Gastroesophageal sphincter (tissue), 4 donors: ENCODE results near the gene SNTG2. TPM values are rescaled to one million over a fixed set of nuclear protein-coding genes. Genes with fewer than 3 reads are reported as not detected.
A peak's percentile ranks its signal among the peaks of the same experiment; 100 is the strongest.

Experiments used
- ATAC-seq: fragments of 150-250 bp; one replicate; pipeline ENCODE4 v1.9.1; 2016; ENCODE audit warnings: mild to moderate bottlenecking, moderate library complexity
- H3K27ac ChIP-seq, 4 donors: fragments of 200-600 bp; sonication (generic) in 3 of 4; 1 replicate in 3 of 4; 2 replicates in 1 of 4; pipeline ENCODE4 v1.5.1; 2016 to 2019
- H3K27me3 ChIP-seq: fragments of 200-600 bp; sonication (generic); one replicate; pipeline ENCODE4 v1.5.1; 2019
- H3K36me3 ChIP-seq, 2 donors: fragments of 200-600 bp; sonication (generic); one replicate each; pipeline ENCODE4 v1.5.1; 2019; ENCODE audit warnings: control low read depth in 1 of 2
- H3K4me1 ChIP-seq, 3 donors: fragments of 200-600 bp; sonication (generic); 1 replicate in 2 of 3; 2 replicates in 1 of 3; pipeline ENCODE4 v1.5.1; 2016 to 2019; ENCODE audit warnings: control low read depth in 2 of 3
- H3K4me3 ChIP-seq, 2 donors: fragments of 200-600 bp; sonication (generic); one replicate each; pipeline ENCODE4 v1.5.1; 2019; ENCODE audit warnings: mild to moderate bottlenecking in 1 of 2, moderate library complexity in 1 of 2
- H3K9me3 ChIP-seq, 3 donors: fragments of 200-600 bp; sonication (generic); one replicate each; pipeline ENCODE4 v1.5.1; 2017 to 2019; ENCODE audit warnings: control low read depth in 2 of 3
- EP300 ChIP-seq: sonication (generic); formaldehyde crosslinking; IDR thresholded peaks from one replicate; pipeline ENCODE4 v1.6.1; 2017; ENCODE audit warnings: antibody characterized with exemption, mild to moderate bottlenecking
- POLR2A ChIP-seq, 2 donors: fragments of 450-650 bp; IDR thresholded peaks; one replicate each; pipeline ENCODE4 v1.6.1; 2017; ENCODE audit warnings: antibody characterized with exemption in 2 of 2, mild to moderate bottlenecking in 2 of 2, moderate library complexity in 1 of 2
- POLR2AphosphoS5 ChIP-seq: sonication (generic); formaldehyde crosslinking; IDR thresholded peaks from one replicate; pipeline ENCODE4 v1.6.1; 2017; ENCODE audit warnings: antibody characterized with exemption
- WGBS, 2 donors: methylation state at CpG; one replicate each; pipeline ENCODE4 v1.1.5; 2018; ENCODE audit warnings: low coverage in 1 of 2; 5-methylcytosine and 5-hydroxymethylcytosine counted together
- total RNA-seq, 4 donors: library from RNA; depleted of rRNA; stranded (reverse); fragments of >200 nt; gene quantifications; one replicate each; pipeline ENCODE4 v1.1.0, GENCODE V29; 2016
- TF ChIP-seq, protein P1 (sequence below), 4 experiments: fragments of 200-600 bp in 2 of 4; fragments of 450-650 bp in 2 of 4; sonication (generic) in 1 of 4; IDR thresholded peaks; one replicate each; pipeline ENCODE4 v1.5.1; 2017 to 2019; ENCODE audit warnings: antibody characterized with exemption in 4 of 4, mild to moderate bottlenecking in 2 of 4, moderate library complexity in 2 of 4

Gene SNTG2
- total RNA-seq, 4 donors from 2014 or later: 1.5 to 7.9 (median 4.3) TPM

DNA sequence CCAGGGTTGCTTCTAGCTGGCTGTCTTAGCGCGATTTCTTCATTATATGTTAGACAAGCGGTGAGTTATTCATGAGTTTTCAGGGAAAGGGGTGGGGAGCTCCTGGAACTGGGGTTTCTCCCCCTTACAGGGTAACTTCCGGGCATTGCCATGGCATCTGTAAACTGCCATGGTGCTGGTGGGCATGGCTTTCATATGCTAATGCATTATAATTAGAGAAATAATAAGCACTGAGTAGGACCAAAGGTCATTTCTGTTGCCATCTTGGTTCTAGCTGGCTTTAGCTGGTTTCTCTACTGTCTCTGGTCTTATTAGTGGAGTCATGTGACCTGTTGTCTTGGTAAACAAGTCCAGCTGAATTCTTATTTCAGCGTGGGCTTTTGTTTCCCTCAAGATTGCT lies 5.5 kb upstream of the SNTG2 start:
- no peak for ATAC-seq
- Histone ChIP-seq H3K27ac (no peak overlapping the region), H3K9me3 (peaks cover 0 to 18% (median 0%) of the 10 kb centered on the region in 3 donors), H3K4me1 (peaks cover 0 to 10% (median 6%) of the 10 kb centered on the region in 3 donors), H3K27me3 (peaks cover 78% of the 10 kb centered on the region), H3K4me3 (no peak overlapping the region), H3K36me3 (no peaks in the 10 kb centered on the region)
- no peak for TF ChIP-seq EP300
- TF ChIP-seq POLR2A (IDR thresholded peaks at IDR 0.05): no peak
- TF ChIP-seq POLR2AphosphoS5: no peak
- TF ChIP-seq, protein P1, sequence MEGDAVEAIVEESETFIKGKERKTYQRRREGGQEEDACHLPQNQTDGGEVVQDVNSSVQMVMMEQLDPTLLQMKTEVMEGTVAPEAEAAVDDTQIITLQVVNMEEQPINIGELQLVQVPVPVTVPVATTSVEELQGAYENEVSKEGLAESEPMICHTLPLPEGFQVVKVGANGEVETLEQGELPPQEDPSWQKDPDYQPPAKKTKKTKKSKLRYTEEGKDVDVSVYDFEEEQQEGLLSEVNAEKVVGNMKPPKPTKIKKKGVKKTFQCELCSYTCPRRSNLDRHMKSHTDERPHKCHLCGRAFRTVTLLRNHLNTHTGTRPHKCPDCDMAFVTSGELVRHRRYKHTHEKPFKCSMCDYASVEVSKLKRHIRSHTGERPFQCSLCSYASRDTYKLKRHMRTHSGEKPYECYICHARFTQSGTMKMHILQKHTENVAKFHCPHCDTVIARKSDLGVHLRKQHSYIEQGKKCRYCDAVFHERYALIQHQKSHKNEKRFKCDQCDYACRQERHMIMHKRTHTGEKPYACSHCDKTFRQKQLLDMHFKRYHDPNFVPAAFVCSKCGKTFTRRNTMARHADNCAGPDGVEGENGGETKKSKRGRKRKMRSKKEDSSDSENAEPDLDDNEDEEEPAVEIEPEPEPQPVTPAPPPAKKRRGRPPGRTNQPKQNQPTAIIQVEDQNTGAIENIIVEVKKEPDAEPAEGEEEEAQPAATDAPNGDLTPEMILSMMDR (IDR thresholded peaks at IDR 0.05): no peak
- WGBS, 2 donors: 77 to 95% methylated on average over 3 to 5 of the region's 5 CpGs

DNA sequence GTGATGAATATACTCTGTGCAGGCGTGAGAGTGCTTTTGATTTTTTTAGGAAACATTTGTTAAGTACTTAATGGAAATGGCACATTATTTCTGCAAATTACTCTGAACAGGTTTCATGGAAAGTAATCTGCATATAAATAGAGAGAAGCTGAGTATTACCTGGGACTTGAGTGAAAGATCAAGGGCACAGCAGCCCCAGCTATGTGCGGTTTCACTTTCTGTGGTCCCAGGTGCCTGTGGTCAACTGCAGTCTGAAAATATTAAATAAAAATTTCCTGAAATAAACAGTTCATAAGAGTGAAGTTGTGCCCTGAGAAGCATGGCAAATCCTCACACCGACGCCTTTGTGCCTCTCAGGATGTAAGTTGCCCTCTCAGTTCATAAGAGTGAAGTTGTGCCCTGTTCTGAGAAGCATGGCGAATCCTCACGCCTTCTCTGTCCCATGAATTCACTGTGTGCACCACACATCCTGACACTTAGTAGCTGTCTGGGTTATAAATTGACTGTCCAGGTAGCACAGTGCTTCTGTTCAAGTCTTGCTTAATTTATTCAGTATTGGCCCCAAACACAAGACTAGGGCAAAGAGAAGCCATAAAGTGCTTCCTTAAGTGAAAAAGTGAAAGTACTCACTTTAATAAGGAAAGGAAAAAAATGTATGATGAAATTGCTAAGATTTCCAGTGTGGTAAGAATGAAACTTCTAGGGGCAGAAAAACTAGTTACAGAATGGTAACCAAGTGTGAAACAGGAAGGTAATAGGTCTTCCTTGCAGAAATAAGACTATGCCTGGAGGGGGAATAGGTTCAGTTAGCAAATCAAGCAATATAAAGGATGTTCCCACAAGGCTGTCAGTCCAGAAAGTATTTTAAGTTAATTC lies 4.3 kb upstream of the SNTG2 start:
- no peaks in the 10 kb centered on the region for H3K36me3 ChIP-seq
- 76 to 86% methylated on average over 6 of the region's 6 CpGs for WGBS, 2 donors
- peaks cover 0 to 18% (median 0%) of the 10 kb centered on the region in 3 donors for H3K9me3 ChIP-seq
- H3K4me3 ChIP-seq: no peak overlapping the region
- TF ChIP-seq POLR2A (IDR thresholded peaks at IDR 0.05) (no peak), EP300 (no peak), POLR2AphosphoS5 (no peak)
- TF ChIP-seq, protein P1 (IDR thresholded peaks at IDR 0.05): no peak
- H3K27ac ChIP-seq: no peak overlapping the region
- H3K27me3 ChIP-seq: peaks cover 85% of the 10 kb centered on the region
- no peak for ATAC-seq
- peaks cover 0 to 22% (median 9%) of the 10 kb centered on the region in 3 donors for H3K4me1 ChIP-seq

DNA sequence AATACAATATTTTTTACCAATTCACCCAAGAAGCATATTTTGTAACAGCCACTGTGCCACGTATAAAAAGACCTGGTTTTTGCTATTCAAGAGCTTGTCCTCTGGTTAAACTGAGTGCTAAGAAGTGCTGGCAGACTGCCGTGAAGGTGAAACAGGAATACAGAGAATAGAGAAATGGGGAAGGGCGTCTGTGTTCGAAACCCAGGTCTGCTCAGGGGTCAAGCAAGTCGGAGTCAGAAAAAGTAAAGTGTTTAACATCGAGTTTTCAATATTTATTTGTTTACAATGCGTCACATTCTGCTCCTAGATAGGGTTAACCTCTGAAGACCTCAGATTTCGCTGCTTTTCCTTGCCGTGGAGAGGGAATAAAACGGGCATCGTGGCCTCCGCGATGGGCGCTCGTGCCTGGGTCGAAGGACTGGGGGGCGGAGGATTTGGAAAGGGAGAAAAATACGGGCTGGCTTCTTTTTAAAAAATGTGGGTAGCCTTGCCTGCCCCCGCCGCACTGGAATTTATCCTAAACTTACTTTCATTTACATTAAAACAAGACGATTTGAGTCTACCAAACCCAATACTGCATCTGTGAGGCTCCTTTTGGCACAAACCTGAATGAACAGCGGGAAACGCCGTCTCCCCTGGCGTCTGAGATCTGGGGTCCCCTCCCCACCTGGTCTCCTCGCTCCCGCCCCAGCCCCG lies 1.1 kb upstream of the SNTG2 start:
- Histone ChIP-seq H3K9me3 (peaks cover 0 to 8% (median 0%) of the 10 kb centered on the region in 3 donors), H3K4me3 (peak overlapping the region; percentile 27 to 61), H3K27me3 (peaks cover 95% of the 10 kb centered on the region), H3K36me3 (no peaks in the 10 kb centered on the region), H3K4me1 (peaks cover 0 to 24% (median 9%) of the 10 kb centered on the region in 3 donors), H3K27ac (peak overlapping the region in 1 of 4 donors; percentile 65)
- no peak for ATAC-seq
- 10 to 15% methylated on average over 19 to 27 of the region's 28 CpGs for whole genome bisulfite sequencing, 2 donors
- TF ChIP-seq POLR2A (IDR thresholded peaks at IDR 0.05): no peak
- TF ChIP-seq, protein P1 (IDR thresholded peaks at IDR 0.05): no peak
- TF ChIP-seq POLR2AphosphoS5: no peak
- TF ChIP-seq EP300: no peak

DNA sequence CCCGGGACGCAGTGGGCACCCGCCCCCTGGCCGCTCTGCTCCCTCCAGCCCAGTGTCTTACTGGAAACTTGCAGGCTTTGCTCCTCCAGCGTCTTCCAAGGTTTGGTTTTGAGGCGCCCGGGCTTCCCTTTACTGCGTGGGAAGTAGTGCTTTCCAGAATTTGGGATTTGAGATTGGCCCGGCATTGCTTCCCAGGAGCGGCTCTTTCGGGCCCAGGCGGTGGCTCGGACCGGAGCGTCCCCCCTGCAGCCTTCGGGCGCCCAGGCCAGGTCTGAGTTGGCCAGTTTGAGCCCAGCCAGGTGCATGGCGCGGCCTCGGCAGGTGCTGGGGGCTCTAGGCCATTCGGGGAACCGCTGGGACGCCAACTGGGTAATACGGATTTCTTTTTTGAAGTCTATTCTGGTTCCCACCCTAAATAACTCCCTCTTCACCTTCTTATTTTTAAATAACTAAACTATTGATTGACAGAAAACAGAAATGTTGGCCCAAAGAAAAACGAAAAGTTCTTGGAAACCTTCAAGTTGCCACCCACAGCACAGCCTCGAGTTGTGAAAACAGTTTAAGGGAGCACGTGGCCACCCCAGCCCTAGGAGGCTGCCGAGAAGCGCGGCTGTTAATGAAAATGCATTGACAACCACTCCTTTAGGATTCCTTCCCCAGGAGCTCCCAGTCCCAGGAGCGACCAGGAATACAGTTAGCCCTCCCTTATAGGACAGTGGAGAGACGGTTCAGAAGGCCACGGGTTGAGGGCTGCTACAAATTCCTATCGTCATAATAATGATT lies 766 bp downstream of the SNTG2 start:
- TF ChIP-seq POLR2A (IDR thresholded peaks at IDR 0.05): no peak
- TF ChIP-seq, protein P1 (IDR thresholded peaks at IDR 0.05): no peak
- TF ChIP-seq POLR2AphosphoS5: no peak
- no peak for TF ChIP-seq EP300
- Histone ChIP-seq H3K4me1 (peaks cover 0 to 24% (median 9%) of the 10 kb centered on the region in 3 donors), H3K4me3 (peak overlapping the region; percentile 27 to 61), H3K27me3 (peaks cover 84% of the 10 kb centered on the region), H3K36me3 (no peaks in the 10 kb centered on the region), H3K9me3 (no peaks in the 10 kb centered on the region), H3K27ac (peak overlapping the region in 3 of 4 donors; percentile 19 to 65 (median 47))
- 23 to 30% methylated on average over 3 to 10 of the region's 34 CpGs for WGBS, 2 donors
- peak; percentile 5 for ATAC-seq
